ENCODE measurements around the gene GOSR2. TPM values are rescaled to one million over a fixed set of nuclear protein-coding genes. Genes with fewer than 3 reads are reported as not detected.

The GOSR2 gene
- total RNA-seq, 1 experiment from 2014 or later: 36.5 TPM

GRCh38 chr17:46878055-46878454 lies 44.9 kb upstream of the GOSR2 start:
- intact Hi-C loops (cut with micrococcal nuclease; ENCODE audit: unreplicated experiment): no loop called here
- H3K4me1 ChIP-seq (ENCODE audit: control insufficient read depth, insufficient read depth, low read length): no peaks in the 10 kb centered on the region
- H3K27ac ChIP-seq (ENCODE audit: low read length): no peak overlapping the region
- ATAC-seq (no peak), DNase-seq (ENCODE audit: low read depth, low spot score) (no peak)
- POLR2A ChIA-PET: no interaction called here
- in situ Hi-C loops (cut with HindIII; ENCODE audit: low pct_unique_long_range_greater_than_20kb, low sequenced_read_pairs): no loop called here
- BruUV-seq (replicated peaks): no TSS peak
- no peaks in the 10 kb centered on the region for H3K36me3 ChIP-seq (ENCODE audit: control insufficient read depth, insufficient read depth, low read length)
- CTCF ChIA-PET: no interaction called here
- H3K9me3 ChIP-seq (ENCODE audit: control insufficient read depth, insufficient read depth, low read depth, low read length): no peaks in the 10 kb centered on the region
- TF ChIP-seq TCF7L2 (IDR thresholded peaks at IDR 0.05; ENCODE audit: low read depth, low read length) (no peak), CTCF (IDR thresholded peaks at IDR 0.05) (no peak), REST (IDR thresholded peaks at IDR 0.05; ENCODE audit: insufficient read depth in 1 of 2, low read depth in 2 of 2, low read length in 1 of 2) (no peak), POLR2AphosphoS5 (IDR thresholded peaks at IDR 0.05; ENCODE audit: low read depth, low read length) (no peak), SIN3A (IDR thresholded peaks at IDR 0.05; ENCODE audit: borderline replicate concordance, insufficient read depth, low read depth, low read length) (no peak)
- no peak overlapping the region for H3K4me3 ChIP-seq (ENCODE audit: low read depth in 2 of 2, low read length in 2 of 2)
- no peaks in the 10 kb centered on the region for H3K27me3 ChIP-seq (ENCODE audit: control insufficient read depth, insufficient read depth, low read length)

- ATAC-seq (no peak), DNase-seq (ENCODE audit: low read depth, low spot score) (no peak)
- Histone ChIP-seq H3K36me3 (ENCODE audit: control insufficient read depth, insufficient read depth, low read length) (no peaks in the 10 kb centered on the region), H3K4me3 (ENCODE audit: low read depth in 2 of 2, low read length in 2 of 2) (no peak overlapping the region), H3K9me3 (ENCODE audit: control insufficient read depth, insufficient read depth, low read depth, low read length) (no peaks in the 10 kb centered on the region), H3K27ac (ENCODE audit: low read length) (no peak overlapping the region), H3K27me3 (ENCODE audit: control insufficient read depth, insufficient read depth, low read length) (no peaks in the 10 kb centered on the region), H3K4me1 (ENCODE audit: control insufficient read depth, insufficient read depth, low read length) (no peaks in the 10 kb centered on the region)
- in situ Hi-C loops (cut with HindIII; ENCODE audit: low pct_unique_long_range_greater_than_20kb, low sequenced_read_pairs): no loop called here
- intact Hi-C loops (cut with micrococcal nuclease; ENCODE audit: unreplicated experiment): no loop called here
- ChIA-PET POLR2A (no interaction called here), CTCF (no interaction called here)
- TF ChIP-seq TCF7L2 (IDR thresholded peaks at IDR 0.05; ENCODE audit: low read depth, low read length) (no peak), CTCF (IDR thresholded peaks at IDR 0.05) (no peak), SIN3A (IDR thresholded peaks at IDR 0.05; ENCODE audit: borderline replicate concordance, insufficient read depth, low read depth, low read length) (no peak), POLR2AphosphoS5 (IDR thresholded peaks at IDR 0.05; ENCODE audit: low read depth, low read length) (no peak), REST (IDR thresholded peaks at IDR 0.05; ENCODE audit: insufficient read depth in 1 of 2, low read depth in 2 of 2, low read length in 1 of 2) (no peak)
- BruUV-seq (replicated peaks): no TSS peak
Observed at GRCh38 chr17:46879101-46879500, 43.9 kb upstream of the GOSR2 start.

Measured in Panc1 (cell line).